Bone marrow (tissue), 2 donors: ENCODE results near the gene RANBP1.

Experiments
- DNase-seq, 2 donors: peaks; one replicate each; lab custom pipeline; 2025; lab: John Stamatoyannopoulos, UW

The RANBP1 gene

GRCh38 chr22:20138417-20138738 lies 22.5 kb downstream of the RANBP1 start:
- DNase-seq = no peak

GRCh38 chr22:20138868-20139267 lies 23.0 kb downstream of the RANBP1 start:
- no peak for DNase-seq

GRCh38 chr22:20139391-20140106 lies 23.6 kb downstream of the RANBP1 start:
- DNase-seq = no peak

GRCh38 chr22:20140107-20140445 lies 24.2 kb downstream of the RANBP1 start:
- DNase-seq = no peak

GRCh38 chr22:20140521-20140964 lies 24.6 kb downstream of the RANBP1 start:
- no peak for DNase-seq

- no peak for DNase-seq
Observed at GRCh38 chr22:20141186-20142077, 25.5 kb downstream of the RANBP1 start.

- DNase-seq = no peak
Observed at GRCh38 chr22:20142711-20143621, 27.1 kb downstream of the RANBP1 start.

GRCh38 chr22:20143883-20144665 lies 28.2 kb downstream of the RANBP1 start:
- no peak for DNase-seq

GRCh38 chr22:20145206-20145831 lies 29.4 kb downstream of the RANBP1 start:
- DNase-seq = no peak

GRCh38 chr22:20145832-20146223 lies 29.9 kb downstream of the RANBP1 start:
- DNase-seq = no peak

GRCh38 chr22:20146777-20147176 lies 30.9 kb downstream of the RANBP1 start:
- no peak for DNase-seq

GRCh38 chr22:20147237-20147988 lies 31.5 kb downstream of the RANBP1 start:
- no peak for DNase-seq

- DNase-seq = no peak
Observed at GRCh38 chr22:20148414-20148813, 32.5 kb downstream of the RANBP1 start.

- DNase-seq = no peak
Observed at GRCh38 chr22:20149257-20150250, 33.6 kb downstream of the RANBP1 start.

GRCh38 chr22:20150381-20151275 lies 34.7 kb downstream of the RANBP1 start, which contains the start of gene CCDC188:
CCDC188 (minus strand) TSS chr22:20151055; CDS start chr22:20150986, 69 bp downstream.
- no peak for DNase-seq

GRCh38 chr22:20151276-20151588 lies 35.3 kb downstream of the RANBP1 start:
- no peak for DNase-seq

GRCh38 chr22:20152464-20152890 lies 36.6 kb downstream of the RANBP1 start:
- no peak for DNase-seq

- no peak for DNase-seq
Observed at GRCh38 chr22:20153945-20154344, 38.0 kb downstream of the RANBP1 start.
